Panc1 (cell line): ENCODE results near the gene PHOSPHO2. TPM values are rescaled to one million over a fixed set of nuclear protein-coding genes. Genes with fewer than 3 reads are reported as not detected.

Source experiments
- ATAC-seq: fragments of 200-7000 bp; cut with Tn5 transposase; 2 replicates; pipeline ENCODE4 v1.9.1; 2020; ENCODE audit warnings: mild to moderate bottlenecking, moderate library complexity
- BruUV-seq: library from RNA; stranded (reverse); fragments of 400-500 nt; replicated peaks from 2 replicates; lab custom pipeline; 2021; lab: Mats Ljungman, UMichigan
- CTCF ChIA-PET: fragments of 300-600 bp; sonication (Branson Sonifier 250); formaldehyde crosslinking; loops from one replicate; lab custom pipeline; 2022; ENCODE audit warnings: antibody characterized with exemption; lab: Charles Lee
- POLR2A ChIA-PET: fragments of 300-600 bp; sonication (Branson Sonifier 250); formaldehyde crosslinking; loops from one replicate; lab custom pipeline; 2022; ENCODE audit warnings: antibody characterized with exemption; lab: Charles Lee
- DNase-seq: peaks from one replicate; pipeline ENCODE4 v3.0.0-alpha.2; 2010; ENCODE audit warnings: low read depth, low spot score
- H3K27ac ChIP-seq: 2 replicates; pipeline ENCODE4 v1.5.1; 2011; ENCODE audit warnings: mild to moderate bottlenecking, low read length, inconsistent platforms
- H3K27me3 ChIP-seq: fragments of 200-500 bp; sonication (Bioruptor generic); 2 replicates; pipeline ENCODE4 v1.6.0; 2014; ENCODE audit warnings: low read length, inconsistent platforms; ENCODE audit not compliant: control insufficient read depth, insufficient read depth
- H3K36me3 ChIP-seq: fragments of 200-500 bp; sonication (Bioruptor generic); 2 replicates; pipeline ENCODE4 v1.5.1; 2014; ENCODE audit warnings: inconsistent platforms, mild to moderate bottlenecking, low read length, moderate library complexity; ENCODE audit not compliant: control insufficient read depth, insufficient read depth
- H3K4me1 ChIP-seq: 2 replicates; pipeline ENCODE4 v1.5.1; 2011; ENCODE audit warnings: inconsistent platforms, mild to moderate bottlenecking, low read length, moderate library complexity; ENCODE audit not compliant: control insufficient read depth, insufficient read depth
- H3K4me3 ChIP-seq, 2 experiments: 2 replicates each; pipeline ENCODE4 v1.5.1; 2011 to 2012; ENCODE audit warnings: low read depth in 2 of 2, low read length in 2 of 2, mild to moderate bottlenecking in 2 of 2, inconsistent platforms in 1 of 2, moderate library complexity in 1 of 2
- H3K9me3 ChIP-seq: fragments of 200-500 bp; sonication (Bioruptor generic); 2 replicates; pipeline ENCODE4 v1.5.1; 2014; ENCODE audit warnings: low read depth, mild to moderate bottlenecking, inconsistent platforms, low read length, moderate library complexity; ENCODE audit not compliant: control insufficient read depth, insufficient read depth
- CTCF ChIP-seq: fragments of 450-650 bp; IDR thresholded peaks from 2 replicates; pipeline ENCODE4 v1.5.1; 2017; ENCODE audit warnings: mild to moderate bottlenecking
- POLR2AphosphoS5 ChIP-seq: IDR thresholded peaks from 2 replicates; pipeline ENCODE4 v1.6.1; 2012; ENCODE audit warnings: mild to moderate bottlenecking, low read depth, low read length, moderate library complexity
- REST ChIP-seq, 2 experiments: IDR thresholded peaks; 2 replicates each; pipeline ENCODE4 v1.6.1; 2011 to 2012; ENCODE audit warnings: low read depth in 2 of 2, control low read depth in 1 of 2, low read length in 1 of 2, mild to moderate bottlenecking in 1 of 2, moderate library complexity in 1 of 2; ENCODE audit not compliant: insufficient read depth in 1 of 2
- SIN3A ChIP-seq: IDR thresholded peaks from 2 replicates; pipeline ENCODE4 v1.6.1; 2012; ENCODE audit warnings: low read depth, mild to moderate bottlenecking, low read length, moderate library complexity, borderline replicate concordance; ENCODE audit not compliant: insufficient read depth
- TCF7L2 ChIP-seq: IDR thresholded peaks from 2 replicates; pipeline ENCODE4 v1.6.1; 2011; ENCODE audit warnings: mild to moderate bottlenecking, low read depth, low read length, inconsistent platforms
- in situ Hi-C: cut with HindIII; loops from 2 replicates; pipeline ENCODE4 v1.10.0; 2016; ENCODE audit warnings: low sequenced_read_pairs, low pct_unique_long_range_greater_than_20kb
- intact Hi-C: fragments of 100-400 bp; cut with micrococcal nuclease; formaldehyde crosslinking; loops from one replicate; pipeline ENCODE4 v1.10.0; 2022; ENCODE audit not compliant: unreplicated experiment
- total RNA-seq: library from RNA; stranded (reverse); gene quantifications from one replicate; pipeline ENCODE4 v1.2.1, GENCODE V29; 2021; ENCODE audit not compliant: unreplicated experiment

Gene PHOSPHO2
- total RNA-seq, 1 experiment from 2014 or later = 6.2 TPM

DNA sequence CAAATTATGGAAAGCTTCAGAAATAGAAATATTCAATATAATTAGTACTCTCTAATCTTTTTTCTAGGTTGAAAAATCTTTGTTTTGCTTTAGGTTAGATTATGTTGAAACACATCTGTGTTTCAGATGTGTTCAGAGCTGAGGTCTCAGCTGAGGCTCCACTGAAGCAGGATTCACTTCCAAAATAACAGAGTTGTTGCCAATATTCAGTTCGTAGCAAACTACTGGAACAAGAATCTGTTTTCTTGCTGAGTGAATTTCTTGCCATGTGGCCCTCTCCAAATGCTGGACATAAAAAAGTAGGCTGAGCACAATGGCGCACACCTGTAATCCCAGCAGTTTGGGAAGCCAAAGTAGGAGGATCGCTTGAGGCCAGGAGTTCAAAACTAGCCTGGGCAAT lies 8.7 kb downstream of the PHOSPHO2 start:
- H3K9me3 ChIP-seq = no peaks in the 10 kb centered on the region
- DNase-seq = no peak
- H3K27me3 ChIP-seq = no peaks in the 10 kb centered on the region
- CTCF ChIA-PET = no interaction called here
- H3K4me3 ChIP-seq = no peak overlapping the region
- BruUV-seq = no TSS peak
- intact Hi-C loops (no loop called here), in situ Hi-C loops (no loop called here)
- POLR2A ChIA-PET = no interaction called here
- no peaks in the 10 kb centered on the region for H3K4me1 ChIP-seq
- no peak for ATAC-seq
- no peak overlapping the region for H3K27ac ChIP-seq
- no peak for TF ChIP-seq REST (IDR thresholded peaks at IDR 0.05; ENCODE audit: insufficient read depth in 1 of 2, low read depth in 2 of 2, low read length in 1 of 2)
- TF ChIP-seq SIN3A = no peak
- TF ChIP-seq CTCF = no peak
- TF ChIP-seq TCF7L2 = no peak
- peaks cover 2% of the 10 kb centered on the region; the same call in 1 of the 2 replicates for H3K36me3 ChIP-seq

GRCh38 chr2:169704160-169704708 lies 10.0 kb downstream of the PHOSPHO2 start:
- H3K27me3 ChIP-seq = no peaks in the 10 kb centered on the region
- no peak for ATAC-seq
- CTCF ChIA-PET = interaction anchor here (0.6 kb wide), 1 partner anchor 1115 kb away, joined by 3 read pairs; no protein-coding TSS in a partner anchor
- TF ChIP-seq REST (IDR thresholded peaks at IDR 0.05; ENCODE audit: insufficient read depth in 1 of 2, low read depth in 2 of 2, low read length in 1 of 2) = no peak
- no peak for TF ChIP-seq CTCF
- TF ChIP-seq POLR2AphosphoS5 = no peak
- POLR2A ChIA-PET = interaction anchor here (0.5 kb wide), 1 partner anchor 17 kb away, joined by 11 read pairs; no protein-coding TSS in a partner anchor
- no peak overlapping the region for H3K4me3 ChIP-seq
- BruUV-seq = no TSS peak
- intact Hi-C loops (no loop called here), in situ Hi-C loops (no loop called here)
- H3K4me1 ChIP-seq = no peaks in the 10 kb centered on the region
- peaks cover 2% of the 10 kb centered on the region; the same call in 1 of the 2 replicates for H3K36me3 ChIP-seq
- H3K9me3 ChIP-seq = no peaks in the 10 kb centered on the region
- DNase-seq = no peak
- no peak overlapping the region for H3K27ac ChIP-seq
